NCI-H1092 treated with DMSO at 0.1 percent for 48 hours (cell line): ENCODE data around the gene PTPRN2.
"Not testable (repeated sequence)": the region's sequence is repeated elsewhere in the genome, so short reads cannot be mapped to it uniquely, and the experiment has no call there.

Experiments
- DNase-seq: peaks from one replicate; lab custom pipeline; 2025; lab: John Stamatoyannopoulos, UW

PTPRN2 gene

DNA sequence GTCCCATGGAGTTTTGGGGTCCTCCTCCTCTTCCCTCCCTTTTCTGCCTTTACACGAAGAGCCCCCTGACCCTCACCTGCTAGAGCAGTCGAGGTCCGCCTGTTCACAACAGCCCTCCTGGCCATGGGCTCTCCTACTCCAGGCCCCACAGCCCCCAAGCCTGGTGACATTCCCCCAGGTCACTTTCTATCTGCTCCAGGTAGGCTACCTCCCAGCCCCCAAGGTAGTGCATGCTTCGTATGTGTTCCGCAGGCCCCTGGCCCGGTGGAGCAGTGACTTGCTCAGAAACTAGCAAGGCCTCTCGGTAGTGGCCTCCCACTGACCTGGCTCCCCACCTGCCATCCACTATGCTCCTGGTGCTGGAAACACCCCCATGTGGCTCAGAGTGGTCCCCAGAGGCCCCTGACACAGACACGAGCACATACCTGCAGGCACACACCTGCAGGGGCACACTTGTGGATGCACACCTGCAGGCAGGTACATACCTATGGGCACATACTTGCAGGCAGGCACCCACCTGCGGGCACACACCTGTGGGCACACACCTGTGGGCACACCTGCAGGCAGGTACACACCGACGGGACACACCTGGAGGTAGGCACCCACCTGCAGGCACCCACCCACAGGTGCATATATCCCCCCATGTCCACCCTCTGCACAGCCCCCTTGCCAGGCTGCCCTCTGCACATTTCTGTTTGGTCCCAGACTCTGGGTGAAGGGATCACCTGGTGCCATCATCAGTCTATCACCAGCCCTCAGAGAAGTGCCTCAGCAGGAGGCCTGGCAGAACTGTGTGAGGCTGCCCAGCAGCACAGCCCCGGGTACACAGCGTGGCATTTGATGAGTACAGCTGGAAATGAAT, 322.5 kb downstream of the PTPRN2 start:
- DNase-seq, result no peak

DNA sequence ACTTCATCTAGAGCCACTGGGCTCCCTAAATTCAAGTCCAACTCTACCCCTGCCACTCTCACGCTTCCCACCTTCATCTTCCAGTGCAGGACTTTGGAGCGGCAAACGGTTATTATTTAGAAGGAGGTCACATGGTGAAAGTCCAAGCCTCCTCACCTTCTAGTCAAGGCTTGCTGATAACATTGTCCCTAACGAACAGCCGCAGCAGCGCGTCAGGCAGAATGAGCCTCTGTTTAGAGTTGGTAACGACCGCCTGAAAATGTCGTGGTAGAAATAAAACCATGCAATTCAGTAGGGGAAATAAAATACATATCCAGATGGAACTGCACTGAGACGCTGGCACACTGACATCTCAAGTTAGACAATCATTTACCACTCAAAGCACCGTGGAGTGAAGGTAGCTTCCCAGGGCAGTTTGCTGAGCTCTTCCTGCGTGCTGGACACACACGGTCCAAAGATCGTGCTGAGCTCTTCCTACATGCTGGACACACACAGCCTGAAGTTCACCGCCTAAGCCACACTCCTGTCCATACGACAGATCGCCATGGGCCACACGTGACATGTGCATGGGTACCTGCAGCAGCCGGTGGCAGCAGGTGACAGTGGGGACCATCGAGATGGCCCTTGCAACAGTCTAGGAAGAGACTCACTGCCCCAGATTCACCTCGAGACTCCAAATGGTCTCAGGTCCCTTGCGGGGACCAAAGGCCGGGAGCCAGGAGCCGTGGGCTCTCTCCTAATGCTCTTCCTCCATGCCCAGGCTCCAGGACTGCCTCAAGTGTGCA, 323.5 kb downstream of the PTPRN2 start:
- DNase-seq, result no peak

DNA sequence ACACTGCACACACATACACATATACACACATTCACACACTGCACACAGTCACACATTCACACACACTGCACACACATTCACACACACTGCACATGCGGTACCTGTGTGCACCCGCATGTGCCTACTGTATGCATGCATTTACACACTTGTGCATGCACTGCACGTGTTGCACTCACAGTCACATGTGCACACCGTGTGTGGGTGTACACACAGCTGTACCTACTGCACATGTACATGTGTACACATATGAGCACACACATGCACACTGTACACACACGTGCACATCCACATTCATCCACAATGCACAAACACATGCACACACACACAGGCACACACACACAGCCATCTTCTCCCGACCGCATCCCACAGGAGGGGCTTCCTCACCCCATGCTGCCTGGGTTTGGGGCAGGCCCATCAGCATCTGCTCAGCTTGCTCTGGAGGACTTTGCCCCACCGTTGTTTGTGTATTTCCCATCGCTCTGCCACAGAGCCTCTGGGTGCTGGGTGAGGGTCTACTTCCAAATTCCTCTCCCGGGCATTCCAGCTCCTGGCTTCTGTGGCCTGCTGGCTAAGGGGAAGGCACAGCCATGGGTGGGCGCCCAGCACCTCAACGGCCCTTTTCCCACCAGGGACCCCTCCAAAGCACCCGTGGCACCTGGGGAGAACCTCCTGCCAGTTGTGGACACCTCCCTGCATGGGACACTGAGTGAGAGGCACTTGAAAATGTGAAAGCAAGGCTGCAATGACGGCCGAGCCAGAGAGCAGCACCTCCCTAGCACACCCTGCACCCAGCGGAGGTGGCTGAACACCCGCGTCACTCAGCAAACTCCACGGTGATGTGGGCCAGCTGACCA, 324.3 kb downstream of the PTPRN2 start:
- no peak for DNase-seq

DNA sequence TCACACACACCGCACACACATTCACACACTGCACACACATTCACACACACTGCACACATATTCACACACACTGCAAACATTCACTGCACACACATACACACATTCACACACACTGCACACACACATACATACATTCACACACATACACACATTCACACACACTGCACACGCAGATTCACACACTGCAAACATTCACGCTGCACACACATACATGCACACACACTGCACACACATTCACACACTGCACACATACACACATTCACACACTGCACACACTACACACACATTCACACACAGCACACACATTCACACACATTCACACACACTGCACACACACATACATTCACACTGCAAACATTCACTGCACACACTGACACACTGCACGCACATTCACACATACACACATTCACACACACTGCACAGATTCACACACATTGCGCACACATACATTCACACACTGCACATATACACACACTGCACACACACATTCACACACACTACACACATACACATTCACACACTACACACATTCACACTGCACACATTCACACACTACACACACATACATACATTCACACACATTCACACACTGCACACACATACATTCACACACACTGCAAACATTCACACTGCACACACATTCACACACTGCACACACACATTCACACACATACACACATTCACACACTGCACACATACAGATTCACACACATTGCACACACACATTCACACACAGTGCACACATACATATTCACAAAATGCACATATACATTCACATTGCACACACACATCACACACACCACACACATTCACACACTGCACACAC, 325.1 kb downstream of the PTPRN2 start:
- no peak for DNase-seq

DNA sequence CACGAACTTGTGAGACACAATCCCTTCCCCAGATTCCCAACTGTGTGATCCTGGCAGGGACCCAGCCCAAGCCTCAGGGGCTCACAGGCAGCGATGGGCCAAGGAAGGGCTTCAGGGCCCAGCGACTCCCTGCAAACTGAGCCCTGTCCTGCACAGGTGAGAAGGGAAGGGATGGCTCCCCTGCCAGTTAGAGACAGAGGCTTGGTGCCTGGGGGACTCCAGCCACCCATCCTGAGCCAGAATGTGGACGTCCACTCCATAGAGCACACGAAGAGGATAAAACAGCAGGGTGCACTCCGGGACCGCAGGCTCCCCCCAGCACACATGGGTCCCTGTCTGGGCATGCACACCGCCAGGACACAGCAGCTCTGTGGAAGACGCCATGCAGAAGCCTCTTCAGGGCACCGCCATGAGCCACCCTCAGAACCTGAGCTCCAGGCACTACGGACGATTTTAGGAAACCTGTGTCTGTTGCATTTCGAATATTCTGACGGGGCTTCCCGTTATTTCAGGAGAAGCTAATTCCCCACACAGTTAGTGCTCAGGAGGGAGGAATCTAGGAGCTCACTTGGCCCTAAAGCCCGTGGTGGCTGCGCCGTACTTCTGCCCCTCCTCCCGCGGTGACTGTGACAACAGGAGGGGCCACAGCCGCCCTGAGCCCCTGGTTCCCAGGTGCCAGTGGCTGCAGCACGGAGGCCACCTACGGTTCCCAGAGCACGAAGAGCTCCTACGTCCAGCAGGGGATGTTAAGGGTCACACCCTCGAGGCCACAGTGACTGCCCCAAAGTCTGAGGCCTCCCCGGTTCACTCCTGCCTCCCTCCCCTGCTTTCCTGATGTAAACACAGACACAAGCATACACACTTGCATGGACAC, 326.0 kb downstream of the PTPRN2 start:
- DNase-seq, result no peak

DNA sequence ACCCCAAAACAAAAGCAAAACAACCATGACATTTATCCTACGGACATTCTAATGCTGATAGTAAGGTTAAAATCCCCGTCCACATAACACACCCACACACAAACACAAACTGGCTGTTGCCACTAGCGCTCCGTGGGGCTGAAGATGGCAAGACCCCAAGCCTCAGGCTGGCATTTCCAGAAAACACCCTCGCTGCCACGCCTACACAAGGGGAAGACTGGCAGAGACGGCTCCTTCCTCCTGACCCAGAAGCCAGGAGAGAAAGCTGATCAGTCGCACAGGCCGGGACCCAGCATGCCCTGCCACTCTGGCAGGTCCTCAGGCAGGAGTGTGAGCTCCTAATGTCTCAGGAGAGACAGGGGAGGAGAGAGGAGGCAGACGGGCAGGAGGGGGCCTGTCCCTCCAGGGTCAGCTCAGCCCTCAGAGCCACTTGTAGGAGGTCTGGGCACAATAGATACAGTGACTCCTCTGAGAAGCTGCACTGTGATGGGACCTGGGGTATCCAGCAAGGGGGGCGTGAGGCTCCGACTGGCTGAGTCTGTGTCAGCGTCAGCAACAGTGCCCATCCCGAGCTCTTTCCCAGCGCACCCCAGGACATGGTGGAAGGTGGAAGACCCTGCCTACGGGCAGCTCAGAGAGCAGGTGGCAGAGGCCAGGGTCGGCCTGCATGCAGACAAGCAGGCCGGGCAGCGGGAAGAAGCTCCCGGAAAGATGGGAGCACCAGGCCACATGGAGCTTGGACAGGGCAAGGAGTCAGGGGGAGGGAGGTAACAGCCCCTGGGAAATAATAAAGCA, 326.9 kb downstream of the PTPRN2 start:
- no peak for DNase-seq

DNA sequence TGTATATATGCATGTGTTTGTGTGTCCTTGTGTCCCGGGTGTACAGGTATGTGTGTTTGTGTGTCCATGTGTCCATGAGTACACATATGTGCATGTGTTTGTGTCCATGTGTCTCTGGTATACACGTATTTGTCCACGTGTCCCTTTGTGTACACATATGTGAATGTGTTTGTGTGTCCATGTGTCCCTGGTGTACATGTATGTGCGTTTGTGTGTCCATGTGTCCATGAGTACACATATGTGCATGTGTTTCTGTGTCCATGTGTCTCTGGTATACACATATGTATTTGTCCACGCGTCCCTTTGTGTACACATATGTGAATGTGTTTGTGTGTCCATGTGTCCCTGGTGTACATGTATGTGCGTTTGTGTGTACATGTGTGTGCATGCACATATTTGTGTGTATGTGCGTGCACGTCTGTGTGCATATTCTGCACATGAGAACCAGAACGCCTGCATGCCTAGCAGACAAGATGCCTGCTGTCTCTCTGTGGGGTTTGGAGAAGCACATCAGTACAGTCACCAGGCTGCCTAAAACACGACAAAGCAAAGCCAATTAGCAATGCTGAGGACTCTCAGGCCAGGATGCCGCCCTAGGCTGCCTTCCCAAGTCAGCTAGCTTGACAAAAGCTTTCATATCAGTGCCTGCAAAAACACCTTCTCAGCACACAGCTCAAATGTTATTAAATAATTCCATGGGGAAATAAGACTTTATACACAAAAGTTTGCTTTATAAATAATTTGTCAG, 327.8 kb downstream of the PTPRN2 start:
- DNase-seq, result no peak

DNA sequence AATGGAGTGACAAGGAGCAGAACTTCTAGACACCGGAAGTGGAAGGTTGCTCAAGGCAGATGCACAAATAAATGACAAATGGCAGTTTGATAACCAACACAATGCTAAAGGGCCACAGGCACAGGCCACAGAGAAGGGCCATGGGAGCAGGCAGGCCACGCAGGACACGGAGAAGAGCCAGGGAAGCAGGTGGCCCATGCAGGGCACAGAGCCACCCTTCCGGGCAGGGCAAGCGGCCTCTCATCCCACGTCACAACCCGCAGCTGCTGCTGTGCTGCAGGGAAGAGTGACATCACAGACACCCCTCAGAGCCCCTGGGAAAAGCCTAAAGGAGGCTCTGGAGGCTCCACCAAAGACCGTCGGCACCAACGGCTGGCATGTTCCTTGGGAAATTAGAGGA, 328.5 kb downstream of the PTPRN2 start:
- DNase-seq, result no peak

DNA sequence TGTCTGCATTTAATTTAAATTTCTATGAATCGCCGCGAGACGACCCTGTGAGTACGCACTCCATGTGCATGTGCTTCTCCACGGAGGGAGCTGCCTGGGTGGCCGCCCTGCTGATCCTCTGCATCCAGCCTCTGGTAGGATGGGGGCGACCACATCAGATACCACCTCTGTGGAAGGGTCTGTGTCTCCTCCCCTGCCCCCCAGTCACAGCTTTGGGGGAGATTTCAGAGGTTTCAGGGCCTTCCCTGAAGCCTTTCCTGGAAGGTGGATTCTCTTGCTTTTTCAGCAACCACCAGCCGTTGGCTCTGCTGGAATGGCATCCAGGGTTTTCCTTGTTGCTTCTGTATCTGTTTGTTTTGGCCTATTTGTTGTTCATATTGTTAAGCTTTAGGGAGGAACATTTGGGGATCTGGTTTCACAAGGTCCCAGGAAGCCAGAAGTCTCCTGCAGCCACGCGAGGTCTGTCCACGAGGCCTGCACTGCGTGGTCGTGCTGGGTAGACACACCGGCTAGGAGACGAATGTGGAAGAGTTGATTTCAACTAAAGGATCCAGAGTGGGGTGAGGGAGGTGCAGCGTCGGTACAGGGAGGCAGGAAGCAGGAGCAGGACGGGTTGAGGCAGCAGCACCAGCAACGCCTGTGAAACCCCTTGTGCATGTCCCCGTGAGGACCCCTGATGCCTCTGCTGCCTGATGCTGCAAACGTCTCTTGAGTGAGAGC, 329.1 kb downstream of the PTPRN2 start:
- DNase-seq, result no peak

DNA sequence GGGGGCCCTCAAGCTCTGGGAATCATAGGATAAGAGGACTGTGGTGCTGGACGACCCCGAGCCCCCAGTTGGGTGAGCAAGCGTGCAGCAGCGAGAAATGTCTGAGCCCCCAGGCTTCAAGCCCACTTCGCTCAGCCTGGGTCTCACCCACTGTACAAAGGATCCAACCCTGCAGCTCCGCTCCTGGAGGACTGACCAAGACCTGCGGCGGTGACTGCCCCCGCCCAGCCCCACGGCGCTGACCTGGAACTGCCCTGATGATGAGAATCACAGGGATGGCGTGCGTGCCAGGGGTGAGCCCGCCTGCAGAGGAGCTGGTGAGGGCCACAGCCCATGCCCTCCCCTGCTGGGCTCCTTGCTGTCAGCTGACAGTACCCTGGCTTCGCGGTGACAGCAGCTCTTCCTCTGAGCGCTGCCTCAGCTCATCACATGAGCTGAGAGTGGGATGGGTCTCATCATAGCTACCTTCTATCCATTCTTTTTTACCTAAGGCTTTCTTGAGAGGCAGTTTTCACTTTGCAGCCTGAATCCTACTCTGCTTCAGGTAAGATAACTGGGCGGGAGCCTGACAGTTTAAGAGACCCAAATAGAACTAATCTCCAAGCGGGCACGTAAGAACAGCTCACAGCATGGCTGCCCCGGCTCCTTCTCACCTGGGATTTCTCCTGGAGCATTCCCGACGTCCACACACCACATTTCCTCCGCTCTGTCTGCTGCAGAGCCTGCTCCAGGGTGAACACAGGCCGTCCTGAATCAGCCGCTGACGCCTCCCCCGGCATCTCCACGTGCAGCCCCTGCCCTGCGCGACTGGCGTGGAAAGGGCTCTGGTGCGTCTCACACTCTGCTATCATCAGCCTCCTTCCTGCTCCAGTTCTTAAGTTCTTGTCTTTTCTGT, 329.9 kb downstream of the PTPRN2 start:
- DNase-seq, result no peak

DNA sequence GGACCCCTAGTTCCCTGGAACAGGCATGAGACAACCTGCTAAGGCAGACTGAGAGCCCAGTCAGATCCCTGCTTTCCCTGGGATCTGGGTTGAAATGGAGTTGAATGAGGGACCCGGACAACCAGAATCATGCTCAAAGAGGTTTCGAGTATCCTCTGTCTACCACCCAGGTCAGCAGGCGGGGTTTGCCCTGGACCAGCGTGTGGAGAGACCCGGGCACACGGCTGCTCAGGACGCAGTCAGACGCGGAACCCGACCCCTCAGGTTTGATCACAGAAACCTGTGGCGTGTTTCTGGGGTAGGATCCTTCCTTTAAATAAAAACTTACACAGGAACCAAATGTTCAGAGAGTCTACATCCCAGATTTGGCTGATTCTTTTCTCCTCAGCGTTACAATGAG, 330.6 kb downstream of the PTPRN2 start:
- DNase-seq, result no peak

DNA sequence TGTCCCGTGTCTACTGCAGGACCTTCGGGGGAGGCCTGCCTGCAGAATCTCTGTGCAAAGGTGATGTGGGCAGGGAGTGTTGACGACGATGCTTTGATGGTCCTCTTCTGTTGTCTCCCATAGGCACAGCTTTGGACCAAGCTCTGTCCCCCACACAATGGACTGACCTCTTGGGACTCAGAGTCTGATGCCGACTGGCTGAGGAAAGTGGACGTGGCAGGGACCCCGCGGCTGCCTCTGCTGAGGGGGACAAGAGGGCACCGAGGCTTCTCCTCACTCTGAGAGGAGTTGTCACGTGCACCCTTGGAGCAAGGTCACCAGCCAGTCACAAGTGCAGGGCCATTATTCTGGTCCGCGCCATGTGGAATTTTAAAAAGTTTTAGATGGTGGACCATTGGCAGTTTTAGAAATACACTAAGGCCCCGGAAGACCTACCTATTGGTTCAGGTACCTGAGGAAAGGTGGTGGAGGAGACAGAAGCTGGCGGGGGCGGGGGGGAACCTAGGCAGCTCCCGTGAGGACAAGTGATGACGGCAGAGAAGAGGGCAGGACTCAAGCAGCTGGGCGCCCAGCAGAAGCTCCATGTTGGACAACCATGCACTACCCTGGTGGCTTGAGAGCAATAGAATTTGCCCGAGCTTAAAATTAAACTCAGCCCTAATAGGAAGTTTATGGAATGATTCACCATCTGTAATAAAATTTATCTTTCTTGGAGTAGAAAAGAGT, 331.4 kb downstream of the PTPRN2 start:
- no peak for DNase-seq

DNA sequence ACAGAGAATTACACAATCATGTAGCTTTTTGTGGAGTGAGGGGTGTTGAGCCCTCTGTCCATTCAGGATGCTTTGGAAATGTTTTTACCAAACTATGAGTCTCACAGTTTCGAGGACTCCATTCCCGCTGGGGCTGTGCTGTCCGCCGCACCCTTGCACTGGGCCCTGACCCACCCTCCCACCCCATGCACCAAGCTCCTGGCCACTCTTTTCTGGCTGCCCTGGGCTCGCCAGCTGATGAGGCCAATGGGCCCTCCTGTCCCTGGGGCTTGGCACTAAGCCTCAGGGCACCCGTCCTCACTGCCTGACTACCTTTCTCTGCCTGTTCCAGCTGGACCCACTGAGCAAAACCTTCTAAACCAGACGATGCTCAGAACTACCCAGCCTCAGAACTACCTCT, 332.1 kb downstream of the PTPRN2 start:
- DNase-seq, result no peak

DNA sequence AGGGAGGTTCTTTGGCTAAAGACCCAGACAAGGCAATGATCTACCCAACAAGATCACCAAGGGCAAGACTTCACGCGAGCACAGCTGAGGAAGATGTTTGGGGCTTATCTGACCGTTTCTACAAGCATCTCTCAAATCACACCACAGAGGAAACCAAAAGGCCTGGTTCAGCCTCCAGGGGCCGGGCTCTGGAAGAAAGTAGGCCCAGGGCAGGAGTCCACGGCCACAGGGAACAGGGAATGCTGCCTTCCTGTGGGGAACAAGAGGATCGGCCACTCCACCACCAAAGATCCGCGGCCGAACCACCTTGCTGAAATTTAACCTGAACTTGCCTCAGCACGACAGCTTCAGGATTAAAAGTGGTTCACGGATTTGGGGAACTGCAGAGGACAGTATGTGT, 332.5 kb downstream of the PTPRN2 start:
- DNase-seq, result no peak

DNA sequence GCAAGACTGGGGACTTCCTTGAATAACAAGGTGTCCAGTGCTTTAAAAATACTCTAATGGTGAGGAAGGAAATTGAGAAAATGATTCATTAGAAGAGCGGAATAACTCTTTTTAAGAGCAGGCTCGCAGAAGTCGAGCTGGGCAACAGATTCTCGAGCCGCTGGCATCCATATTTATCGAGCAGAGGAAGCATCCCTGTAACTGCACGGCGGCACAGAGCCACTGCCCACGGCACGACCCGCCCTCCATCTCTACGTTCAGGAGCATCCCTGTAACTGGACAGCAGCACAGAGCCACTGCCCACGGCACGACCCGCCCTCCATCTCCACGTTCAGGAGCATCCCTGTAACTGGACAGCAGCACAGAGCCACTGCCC, 334.0 kb downstream of the PTPRN2 start:
- DNase-seq, result not testable (repeated sequence)

DNA sequence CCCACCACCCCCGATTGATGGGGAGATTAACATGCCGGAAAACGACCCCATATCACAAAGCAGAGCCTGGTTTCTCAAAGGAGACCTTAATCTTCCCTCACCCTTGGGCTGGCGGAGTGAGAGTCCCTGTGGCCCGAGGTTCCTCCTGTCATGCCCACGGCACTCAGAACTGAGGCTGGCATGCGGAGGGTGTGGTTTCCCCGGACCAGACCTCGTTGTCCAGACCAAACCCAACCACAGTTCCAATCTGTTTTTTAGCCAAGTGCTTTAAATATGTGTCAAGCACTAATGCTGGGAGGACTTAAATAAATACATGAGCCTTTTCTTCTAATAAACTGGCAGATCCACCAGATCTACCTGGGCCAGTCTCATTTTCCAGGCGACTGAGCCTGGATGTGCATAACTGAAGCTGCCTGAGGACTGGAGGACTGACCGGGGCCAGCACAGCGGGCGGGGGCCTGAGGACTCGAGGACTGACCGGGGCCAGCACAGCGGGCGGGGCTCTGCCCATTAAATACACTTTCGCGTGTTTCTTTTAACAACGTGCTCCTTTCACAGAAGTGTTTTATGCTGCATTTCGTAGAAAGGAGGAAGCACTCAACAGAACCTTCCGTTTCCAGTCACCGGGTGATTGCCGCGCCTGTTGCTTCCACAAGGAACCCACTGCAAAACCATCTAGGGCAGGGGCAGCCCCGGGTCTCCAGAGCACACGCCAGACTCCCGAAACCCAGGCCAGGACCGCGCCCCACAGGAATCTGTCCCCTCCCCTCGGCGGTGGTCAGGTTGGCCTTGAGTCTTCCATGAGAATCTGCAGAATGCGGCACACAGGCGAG, 334.6 kb downstream of the PTPRN2 start:
- DNase-seq, result no peak
